Measurements from ENCODE around the gene TCN2. TPM values are rescaled to one million over a fixed set of nuclear protein-coding genes. Genes with fewer than 3 reads are reported as not detected.
"Not testable (repeated sequence)": the region's sequence is repeated elsewhere in the genome, so short reads cannot be mapped to it uniquely, and the experiment has no call there.

TCN2 gene
- total RNA-seq, 2 donors from 2014 or later = 0.58 to 1.6 TPM

DNA sequence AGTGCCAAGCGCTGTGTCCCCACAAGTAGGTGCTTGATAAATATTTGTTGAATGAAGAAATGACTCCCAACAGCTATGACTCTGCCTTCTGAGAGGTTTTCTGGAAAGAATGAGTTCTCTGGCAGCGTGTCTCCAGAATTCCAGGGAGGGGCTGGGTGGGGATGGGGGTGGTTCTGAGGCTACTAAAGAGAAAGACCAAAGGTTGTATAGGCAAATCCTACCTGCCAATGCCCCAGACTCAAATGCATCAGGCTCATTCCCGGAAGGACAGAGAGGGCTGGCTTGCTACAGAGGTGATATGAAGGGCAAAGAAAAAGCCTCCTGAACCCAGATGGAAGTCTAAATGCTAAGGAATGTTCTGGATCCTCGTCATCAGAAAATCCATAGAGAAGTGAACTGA, 58.8 kb downstream of the TCN2 start:
- ATAC-seq (replicated peaks) = no peak
- H3K9me3 Mint-ChIP-seq = no peaks in the 10 kb centered on the region
- H3K27ac Mint-ChIP-seq = no peak overlapping the region
- H3K4me1 Mint-ChIP-seq = peaks cover 13% of the 10 kb centered on the region
- peaks cover 28% of the 10 kb centered on the region for H3K36me3 Mint-ChIP-seq (ENCODE audit: low read depth)
- H3K27me3 Mint-ChIP-seq = no peaks in the 10 kb centered on the region
- peak overlapping the region; percentile 92 for H3K4me3 Mint-ChIP-seq

DNA sequence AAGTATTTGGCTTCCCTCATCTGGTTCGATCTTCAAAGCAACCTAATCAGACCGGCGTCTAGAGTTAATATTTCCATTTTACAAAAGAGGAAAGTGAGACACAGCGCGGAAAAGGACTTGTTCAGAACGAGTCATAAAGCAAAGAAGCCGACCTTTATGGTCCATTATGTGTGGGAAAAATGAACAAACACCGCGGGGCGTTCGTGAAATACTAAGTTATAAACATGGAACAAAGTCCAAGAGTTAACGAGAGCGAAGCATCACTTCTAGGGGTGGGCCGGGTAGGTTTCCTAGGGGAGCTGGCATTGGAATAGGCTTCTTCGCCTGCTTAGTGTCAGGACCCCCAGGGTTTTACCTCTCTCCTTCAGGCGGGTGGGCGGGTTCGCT, 60.1 kb downstream of the TCN2 start:
- Mint-ChIP-seq H3K27ac (peak overlapping the region; percentile 88), H3K27me3 (no peaks in the 10 kb centered on the region), H3K9me3 (no peaks in the 10 kb centered on the region), H3K4me1 (peaks cover 13% of the 10 kb centered on the region), H3K4me3 (peak overlapping the region; percentile 92), H3K36me3 (ENCODE audit: low read depth) (peaks cover 24% of the 10 kb centered on the region)
- ATAC-seq (replicated peaks) = peak; percentile 7

DNA sequence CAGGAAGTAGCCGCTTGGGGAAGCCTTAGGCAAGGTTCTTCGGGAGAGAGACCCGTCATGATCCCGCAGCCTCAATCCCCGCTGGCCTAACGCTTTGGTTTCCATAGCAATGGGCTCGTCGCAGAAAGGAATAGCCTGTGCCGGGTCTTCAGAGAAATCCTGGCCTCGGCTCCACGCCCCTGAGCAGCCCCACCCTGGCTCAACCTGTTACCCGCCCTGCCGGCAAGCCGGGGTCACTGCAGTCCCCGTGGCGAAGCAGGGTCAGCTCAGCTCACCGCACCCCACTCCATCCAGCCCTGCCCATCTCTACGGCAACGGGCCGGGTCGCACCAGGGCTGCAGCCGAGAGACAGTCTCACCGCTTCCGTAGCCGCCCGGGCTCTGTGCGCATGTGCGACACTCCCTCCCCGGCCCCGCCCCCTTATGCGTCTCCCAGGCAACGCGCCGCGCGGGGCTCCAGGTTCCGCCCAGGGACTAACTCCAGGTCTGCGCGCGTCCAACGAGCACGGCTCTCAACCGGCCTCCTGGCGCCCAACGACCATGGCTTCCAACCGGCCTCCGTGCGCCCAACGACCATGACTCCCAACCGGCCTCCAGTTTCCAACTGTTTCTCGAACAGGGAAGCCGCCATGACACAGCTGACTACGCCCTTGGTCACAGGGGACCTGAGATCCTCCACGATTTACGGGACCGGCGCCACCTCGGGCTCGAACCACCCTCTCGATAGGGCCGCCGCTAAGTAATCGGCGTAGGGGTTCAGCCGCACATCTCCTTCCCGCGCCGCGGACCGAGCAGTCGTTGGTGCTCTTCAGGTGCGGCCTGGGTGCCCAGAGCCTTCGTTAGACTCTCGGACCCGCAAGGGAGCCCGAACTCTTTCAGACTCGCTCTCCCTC, 60.8 kb downstream of the TCN2 start, which contains the start of gene DUSP18:
Gene DUSP18, minus strand, starts transcription at position 382 of the 892 bp plus-strand sequence. CDS start 3,872 bp downstream, outside the sequence.
- Mint-ChIP-seq H3K4me1 (peaks cover 13% of the 10 kb centered on the region), H3K9me3 (no peaks in the 10 kb centered on the region), H3K27ac (peak within 1 kb of the TSS; percentile 88), H3K36me3 (ENCODE audit: low read depth) (peaks cover 18% of the 10 kb centered on the region), H3K4me3 (peak within 1 kb of the TSS; percentile 92), H3K27me3 (no peaks in the 10 kb centered on the region)
- ATAC-seq (replicated peaks) = peak; percentile 96

DNA sequence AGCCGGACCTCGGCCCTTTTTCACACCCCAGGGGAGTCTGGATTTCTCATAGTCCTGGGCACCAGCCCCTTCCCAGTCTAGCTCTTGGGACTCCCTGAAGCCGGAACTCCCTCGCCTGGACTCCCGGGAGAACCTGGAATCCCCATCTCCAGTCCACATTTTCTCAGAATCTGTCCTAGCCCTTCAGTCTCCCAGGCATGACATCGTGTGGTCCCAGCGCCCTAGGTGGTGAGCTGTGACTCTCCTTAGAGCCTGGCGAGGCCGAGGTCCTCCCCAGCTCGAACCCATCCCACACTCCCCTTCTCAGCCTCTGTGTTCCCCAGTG, 61.4 kb downstream of the TCN2 start:
- Mint-ChIP-seq H3K4me3 (peak overlapping the region; percentile 92), H3K27me3 (no peaks in the 10 kb centered on the region), H3K9me3 (no peaks in the 10 kb centered on the region), H3K27ac (peak overlapping the region; percentile 88), H3K4me1 (peaks cover 13% of the 10 kb centered on the region), H3K36me3 (ENCODE audit: low read depth) (peaks cover 12% of the 10 kb centered on the region)
- ATAC-seq (replicated peaks) = no peak

DNA sequence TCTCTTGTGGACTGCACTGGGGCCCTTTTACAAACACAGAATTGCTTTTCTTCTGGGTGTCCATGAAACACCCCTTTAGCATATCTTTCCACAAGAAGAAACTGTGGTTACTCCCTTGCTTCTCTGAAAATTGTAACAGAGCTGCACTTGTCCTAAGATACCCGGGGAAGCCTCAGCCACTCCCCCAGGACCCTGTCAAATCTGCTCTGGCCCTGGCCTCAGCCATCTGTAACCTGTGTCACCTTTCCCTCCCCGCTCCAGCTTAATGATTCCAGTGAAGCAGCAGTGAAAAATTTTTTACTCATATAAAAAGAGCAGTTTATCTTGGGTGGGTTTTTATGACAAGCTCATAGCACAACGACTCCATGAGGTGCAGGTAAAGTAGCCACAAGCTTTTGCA, 64.1 kb downstream of the TCN2 start:
- Mint-ChIP-seq H3K36me3 (ENCODE audit: low read depth) (no peaks in the 10 kb centered on the region), H3K27me3 (no peaks in the 10 kb centered on the region), H3K4me3 (no peak overlapping the region), H3K4me1 (peaks cover 7% of the 10 kb centered on the region), H3K9me3 (no peaks in the 10 kb centered on the region), H3K27ac (peak overlapping the region; percentile 19)
- ATAC-seq (replicated peaks) = no peak

DNA sequence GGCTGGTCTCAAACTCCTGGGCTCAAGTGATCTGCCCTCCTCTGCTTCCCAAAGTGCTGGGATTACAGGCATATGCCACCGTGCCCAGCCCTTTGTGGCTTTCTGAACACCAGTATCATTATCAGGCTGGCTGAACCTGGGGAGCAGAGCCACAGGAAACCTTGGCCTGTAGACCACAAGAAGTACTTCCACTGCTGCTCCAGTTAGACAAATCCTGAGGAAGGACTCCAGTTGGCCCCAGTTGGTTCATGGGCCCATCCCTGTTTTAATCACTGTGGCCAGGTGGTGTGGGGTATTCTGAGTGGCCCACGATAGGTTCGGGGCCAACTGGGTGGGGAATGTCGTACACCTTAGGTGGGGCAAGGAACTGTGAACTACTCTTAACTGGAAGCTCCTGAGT, 66.2 kb downstream of the TCN2 start:
- no peaks in the 10 kb centered on the region for H3K4me1 Mint-ChIP-seq
- no peak for ATAC-seq (replicated peaks)
- H3K4me3 Mint-ChIP-seq = no peak overlapping the region
- H3K36me3 Mint-ChIP-seq (ENCODE audit: low read depth) = no peaks in the 10 kb centered on the region
- H3K9me3 Mint-ChIP-seq = no peaks in the 10 kb centered on the region
- H3K27ac Mint-ChIP-seq = no peak overlapping the region
- peaks cover 7% of the 10 kb centered on the region for H3K27me3 Mint-ChIP-seq

DNA sequence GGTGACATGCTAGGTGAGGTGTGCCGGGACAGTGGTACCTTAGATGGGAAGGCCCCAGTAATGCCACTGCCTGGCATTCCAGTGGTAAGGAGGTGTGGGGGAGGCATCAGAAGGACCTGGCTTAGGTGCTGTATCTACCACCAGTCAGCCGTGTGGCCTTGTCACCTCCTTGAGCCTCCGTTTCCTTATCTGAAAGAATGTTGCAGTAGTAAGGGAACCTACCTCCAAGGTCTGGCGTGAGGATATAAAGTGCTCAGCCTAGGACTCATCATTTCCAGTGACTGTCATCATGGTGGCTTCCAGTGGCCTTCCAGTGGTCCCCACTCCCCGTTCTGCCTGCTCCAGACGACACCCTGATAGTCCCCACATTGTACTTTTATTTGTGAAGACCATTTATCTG, 67.5 kb downstream of the TCN2 start:
- no peak overlapping the region for H3K4me3 Mint-ChIP-seq
- no peak overlapping the region for H3K27ac Mint-ChIP-seq
- H3K9me3 Mint-ChIP-seq = no peaks in the 10 kb centered on the region
- no peak for ATAC-seq (replicated peaks)
- H3K4me1 Mint-ChIP-seq = no peaks in the 10 kb centered on the region
- peaks cover 11% of the 10 kb centered on the region for H3K27me3 Mint-ChIP-seq
- no peaks in the 10 kb centered on the region for H3K36me3 Mint-ChIP-seq (ENCODE audit: low read depth)

DNA sequence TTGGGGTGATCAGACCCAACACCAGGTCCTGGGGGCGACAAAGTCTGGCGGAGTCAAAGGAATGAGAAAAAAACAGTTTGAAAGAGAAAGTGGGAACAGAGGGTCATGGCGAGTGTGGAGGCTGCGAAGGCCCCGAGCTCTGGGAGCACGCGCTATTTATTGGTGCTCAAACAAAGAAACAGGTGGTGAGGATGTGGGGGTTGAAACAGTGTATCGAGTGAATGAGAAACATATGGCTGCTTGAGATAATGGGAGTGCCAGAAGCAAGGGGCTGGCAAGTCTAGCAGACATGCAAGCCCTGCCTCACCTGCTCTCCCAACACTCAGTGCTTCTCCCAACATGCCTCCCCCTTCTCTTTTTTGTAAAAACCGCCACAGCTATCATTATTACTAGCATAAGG, 68.5 kb downstream of the TCN2 start:
- Mint-ChIP-seq H3K4me1 (no peaks in the 10 kb centered on the region), H3K4me3 (no peak overlapping the region), H3K9me3 (no peaks in the 10 kb centered on the region), H3K36me3 (ENCODE audit: low read depth) (no peaks in the 10 kb centered on the region), H3K27ac (no peak overlapping the region), H3K27me3 (peaks cover 11% of the 10 kb centered on the region)
- ATAC-seq (replicated peaks) = no peak

DNA sequence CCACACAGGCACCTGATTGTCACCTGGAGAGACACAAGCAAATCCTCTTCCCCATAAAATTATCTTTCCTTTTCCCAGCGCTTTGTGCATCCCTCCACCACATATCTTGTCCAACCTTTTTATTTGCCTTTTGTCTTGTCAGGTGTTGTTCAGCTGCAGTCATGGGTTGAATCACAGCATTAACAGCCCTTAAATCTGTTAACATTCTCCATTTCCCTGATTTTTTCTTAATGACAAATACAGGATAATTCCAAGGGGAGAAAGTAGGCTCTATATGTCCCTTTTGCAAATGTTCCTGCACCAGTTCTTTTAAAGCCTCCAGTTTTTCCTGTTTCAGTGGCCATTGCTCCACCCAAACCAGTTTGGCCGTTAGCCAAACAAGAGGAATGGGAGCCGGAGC, 69.6 kb downstream of the TCN2 start:
- H3K4me3 Mint-ChIP-seq; ATAC-seq (replicated peaks); H3K27ac Mint-ChIP-seq; H3K36me3 Mint-ChIP-seq (ENCODE audit: low read depth); H3K4me1 Mint-ChIP-seq; H3K9me3 Mint-ChIP-seq: not testable (repeated sequence)
- peaks cover 11% of the 10 kb centered on the region for H3K27me3 Mint-ChIP-seq

Other genes with a start within 250 kb of the TCN2 start
- gene RNF215, start 219.8 kb upstream of the TCN2 start, total RNA-seq = 10 to 100 TPM; 10.7 to 18.4 TPM
- gene SEC14L2, start 210.2 kb upstream of the TCN2 start, total RNA-seq = 10 to 100 TPM; 11.3 to 52.8 TPM
- 10 to 100 TPM; 42.4 to 51.3 TPM for gene MTFP1, start 181.4 kb upstream of the TCN2 start, total RNA-seq
- gene SEC14L3, start 135.2 kb upstream of the TCN2 start, total RNA-seq = not detected
- gene SEC14L4, start 101.5 kb upstream of the TCN2 start, total RNA-seq = not detected
- not detected for gene SEC14L6, start 60.4 kb upstream of the TCN2 start, total RNA-seq
- gene GAL3ST1, start 32.5 kb upstream of the TCN2 start, total RNA-seq = 1 to 10 TPM in 1 of 2 donors, not detected in 1; 1.3 TPM
- gene PES1, start 15.3 kb upstream of the TCN2 start, total RNA-seq = 100 to 1,000 TPM in 1 of 2 donors, 10 to 100 TPM in 1; 63.6 to 124 TPM
- 10 to 100 TPM in 1 of 2 donors, 1 to 10 TPM in 1; 5.8 to 16.1 TPM for gene SLC35E4, start 28.6 kb downstream of the TCN2 start, total RNA-seq
- 1 to 10 TPM; 9.6 to 9.7 TPM for gene DUSP18, start 60.7 kb downstream of the TCN2 start, total RNA-seq
- gene OSBP2, start 87.7 kb downstream of the TCN2 start, total RNA-seq = 10 to 100 TPM in 1 of 2 donors, 1 to 10 TPM in 1; 3.1 to 16.7 TPM

Data from activated T-helper 17 cell treated with anti-CD3 and anti-CD28 coated beads, Interleukin-2, amount 50 U/mL, for 72 hours (primary cell).